Hepatocyte (in vitro differentiated cells): Measurements from ENCODE around the gene NEUROG1. TPM values are rescaled to one million over a fixed set of nuclear protein-coding genes. Genes with fewer than 3 reads are reported as not detected.
A peak's percentile ranks its signal among the peaks of the same experiment; 100 is the strongest.

Source experiments
- DNase-seq: peaks from one replicate; pipeline ENCODE4 v3.0.0-alpha.2; 2016; ENCODE audit warnings: low spot score
- H2AFZ ChIP-seq: fragments of 200-600 bp; sonication (generic); 2 replicates; pipeline ENCODE4 v1.6.0; 2016; ENCODE audit warnings: antibody characterized with exemption, mild to moderate bottlenecking
- H3K27ac ChIP-seq: fragments of 200-600 bp; sonication (generic); 2 replicates; pipeline ENCODE4 v1.5.1; 2016; ENCODE audit warnings: mild to moderate bottlenecking
- H3K27me3 ChIP-seq: fragments of 200-600 bp; sonication (generic); 2 replicates; pipeline ENCODE4 v1.6.1; 2016
- H3K36me3 ChIP-seq: fragments of 200-600 bp; sonication (generic); replicated peaks from 2 replicates; pipeline ENCODE4 v1.5.1; 2016; ENCODE audit warnings: low read depth; ENCODE audit not compliant: insufficient read depth
- H3K4me1 ChIP-seq: fragments of 200-600 bp; sonication (generic); 2 replicates; pipeline ENCODE4 v1.5.1; 2016; ENCODE audit warnings: mild to moderate bottlenecking, moderate library complexity; ENCODE audit not compliant: insufficient read depth
- H3K4me2 ChIP-seq: fragments of 200-600 bp; sonication (generic); 2 replicates; pipeline ENCODE4 v1.6.0; 2016
- H3K4me3 ChIP-seq: fragments of 200-600 bp; sonication (generic); 2 replicates; pipeline ENCODE4 v1.5.1; 2016; ENCODE audit warnings: mild to moderate bottlenecking
- H3K79me2 ChIP-seq: fragments of 200-600 bp; sonication (generic); 2 replicates; pipeline ENCODE4 v1.6.0; 2017; ENCODE audit warnings: mild to moderate bottlenecking
- H3K9me2 ChIP-seq: fragments of 200-600 bp; sonication (generic); replicated peaks from 2 replicates; pipeline ENCODE4 v1.6.0; 2017; ENCODE audit warnings: mild to moderate bottlenecking; ENCODE audit not compliant: insufficient read depth
- H3K9me3 ChIP-seq: fragments of 200-600 bp; sonication (generic); 2 replicates; pipeline ENCODE4 v1.5.1; 2016; ENCODE audit warnings: low read depth, mild to moderate bottlenecking
- H4K20me1 ChIP-seq: fragments of 200-600 bp; sonication (generic); 2 replicates; pipeline ENCODE4 v1.6.0; 2016; ENCODE audit warnings: mild to moderate bottlenecking; ENCODE audit not compliant: insufficient read depth, poor library complexity, severe bottlenecking
- CTCF ChIP-seq: fragments of 200-600 bp; sonication (generic); IDR thresholded peaks from 2 replicates; pipeline ENCODE4 v1.5.1; 2016; ENCODE audit warnings: antibody characterized with exemption, mild to moderate bottlenecking; ENCODE audit not compliant: poor library complexity
- EZH2 ChIP-seq: fragments of 200-600 bp; sonication (generic); IDR thresholded peaks from 2 replicates; pipeline ENCODE4 v1.6.1; 2016; ENCODE audit warnings: antibody characterized with exemption, mild to moderate bottlenecking, borderline replicate concordance
- EZH2phosphoT487 ChIP-seq: fragments of 200-600 bp; sonication (generic); IDR thresholded peaks from one replicate; pipeline ENCODE4 v1.6.1; 2018; ENCODE audit warnings: antibody characterized with exemption, mild to moderate bottlenecking, low read depth, moderate library complexity; ENCODE audit not compliant: unreplicated experiment, severe bottlenecking
- WGBS: methylation state at CpG from one replicate; pipeline ENCODE4 v1.1.6; 2016; ENCODE audit warnings: low lambda C conversion rate; ENCODE audit errors: missing lambda C conversion rate; 5-methylcytosine and 5-hydroxymethylcytosine counted together
- polyA plus RNA-seq: library from polyadenylated mRNA; unstranded; fragments of >200 nt; fragmentation: Nextera tagmentation; extraction: Ambion mirVana; gene quantifications from 2 replicates; pipeline ENCODE4 v1.2.1, GENCODE V29; 2016
- total RNA-seq: library from RNA; depleted of rRNA; stranded (reverse); fragments of >200 nt; gene quantifications from 2 replicates; pipeline ENCODE4 v1.2.3, GENCODE V29; 2014

NEUROG1 gene
- total and polyA plus RNA-seq, 2 experiments from 2014 or later = not detected

- Histone ChIP-seq H3K36me3 (no peaks in the 10 kb centered on the region), H3K9me2 (no peaks in the 10 kb centered on the region), H2AFZ (no peak overlapping the region), H3K4me1 (no peaks in the 10 kb centered on the region), H3K79me2 (no peaks in the 10 kb centered on the region), H3K9me3 (no peaks in the 10 kb centered on the region), H3K4me3 (no peak overlapping the region), H3K27ac (no peak overlapping the region), H3K4me2 (no peak overlapping the region), H4K20me1 (no peaks in the 10 kb centered on the region), H3K27me3 (peaks cover 3% of the 10 kb centered on the region)
- TF ChIP-seq EZH2 (no peak), CTCF (no peak), EZH2phosphoT487 (no peak)
- 91% methylated on average over 10 of the region's 10 CpGs for WGBS
- no peak for DNase-seq
These were observed 35.4 kb upstream of the NEUROG1 start for GRCh38 chr5:135571066-135571609.

- no peak for DNase-seq
- no peaks in the 10 kb centered on the region for H3K36me3 ChIP-seq
- no peak overlapping the region for H2AFZ ChIP-seq
- no peaks in the 10 kb centered on the region for H4K20me1 ChIP-seq
- no peak overlapping the region for H3K4me3 ChIP-seq
- TF ChIP-seq EZH2phosphoT487 = no peak
- TF ChIP-seq CTCF = no peak
- no peak for TF ChIP-seq EZH2
- no peak overlapping the region for H3K4me2 ChIP-seq
- no peak overlapping the region for H3K27ac ChIP-seq
- H3K4me1 ChIP-seq = no peaks in the 10 kb centered on the region
- no peaks in the 10 kb centered on the region for H3K27me3 ChIP-seq
- no peaks in the 10 kb centered on the region for H3K9me3 ChIP-seq
- H3K9me2 ChIP-seq = no peaks in the 10 kb centered on the region
- no peaks in the 10 kb centered on the region for H3K79me2 ChIP-seq
- WGBS = 40% methylated on average over 3 of the region's 3 CpGs
These were observed 34.6 kb upstream of the NEUROG1 start for GRCh38 chr5:135570453-135570764.

GRCh38 chr5:135569755-135570452 is 34.1 kb upstream of the NEUROG1 start:
- H3K9me2 ChIP-seq = no peaks in the 10 kb centered on the region
- no peak overlapping the region for H3K4me2 ChIP-seq
- TF ChIP-seq CTCF (peak; percentile 46), EZH2phosphoT487 (no peak)
- no peaks in the 10 kb centered on the region for H4K20me1 ChIP-seq
- no peaks in the 10 kb centered on the region for H3K36me3 ChIP-seq
- H3K4me3 ChIP-seq = no peak overlapping the region
- no peaks in the 10 kb centered on the region for H3K4me1 ChIP-seq
- 51% methylated on average over 10 of the region's 10 CpGs for WGBS
- peak; percentile 72 for DNase-seq
- no peaks in the 10 kb centered on the region for H3K27me3 ChIP-seq
- H2AFZ ChIP-seq = no peak overlapping the region
- no peak overlapping the region for H3K27ac ChIP-seq
- no peaks in the 10 kb centered on the region for H3K79me2 ChIP-seq
- H3K9me3 ChIP-seq = no peaks in the 10 kb centered on the region

GRCh38 chr5:135568923-135569360 is 33.2 kb upstream of the NEUROG1 start:
- no peaks in the 10 kb centered on the region for H3K9me2 ChIP-seq
- no peaks in the 10 kb centered on the region for H3K27me3 ChIP-seq
- no peak overlapping the region for H3K4me2 ChIP-seq
- H3K27ac ChIP-seq = no peak overlapping the region
- TF ChIP-seq EZH2 (no peak), CTCF (no peak), EZH2phosphoT487 (no peak)
- H2AFZ ChIP-seq = no peak overlapping the region
- no peaks in the 10 kb centered on the region for H3K9me3 ChIP-seq
- DNase-seq = no peak
- H3K4me3 ChIP-seq = no peak overlapping the region
- H3K79me2 ChIP-seq = no peaks in the 10 kb centered on the region
- H3K36me3 ChIP-seq = no peaks in the 10 kb centered on the region
- H4K20me1 ChIP-seq = no peaks in the 10 kb centered on the region
- 76% methylated on average over 5 of the region's 5 CpGs for WGBS
- H3K4me1 ChIP-seq = no peaks in the 10 kb centered on the region
